LoVo (cell line): ENCODE results near the gene NLRC5.
"Not testable (repeated sequence)": the region's sequence is repeated elsewhere in the genome, so short reads cannot be mapped to it uniquely, and the experiment has no call there.

Experiments used
- DNase-seq: peaks from one replicate; pipeline ENCODE4 v3.0.0-alpha.2; 2016; ENCODE audit warnings: low spot score

The NLRC5 gene

DNA sequence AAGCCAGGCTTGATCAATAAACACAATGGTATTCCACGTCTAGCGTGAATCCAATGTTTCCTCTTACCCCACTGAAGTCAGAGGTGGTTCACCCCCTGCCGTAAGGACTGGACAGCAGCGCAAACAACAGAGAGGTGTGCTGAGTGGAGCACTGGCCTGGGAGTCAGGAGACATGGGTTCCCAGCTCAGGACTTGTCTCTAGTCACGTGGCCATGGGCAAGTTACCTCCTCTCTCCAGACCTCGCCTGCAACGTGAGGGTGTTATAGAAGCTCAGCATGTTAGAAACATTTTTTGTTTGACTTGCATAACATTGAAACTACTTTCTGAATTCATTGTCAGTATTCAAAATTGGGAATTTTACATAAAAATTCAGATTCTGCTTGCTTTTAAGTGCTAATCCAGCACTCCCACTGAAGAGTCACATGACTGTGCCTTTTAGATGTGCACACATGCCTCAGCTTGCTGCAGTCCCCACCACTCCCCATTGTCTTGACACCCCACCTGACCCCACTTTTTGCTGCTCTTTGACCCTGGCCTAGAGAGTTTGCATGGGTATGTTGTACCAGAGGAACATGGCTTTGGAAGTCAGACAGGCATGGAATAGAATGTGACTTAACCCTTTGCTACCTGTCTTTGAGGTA is 94.2 kb downstream of the NLRC5 start:
- DNase-seq = no peak

DNA sequence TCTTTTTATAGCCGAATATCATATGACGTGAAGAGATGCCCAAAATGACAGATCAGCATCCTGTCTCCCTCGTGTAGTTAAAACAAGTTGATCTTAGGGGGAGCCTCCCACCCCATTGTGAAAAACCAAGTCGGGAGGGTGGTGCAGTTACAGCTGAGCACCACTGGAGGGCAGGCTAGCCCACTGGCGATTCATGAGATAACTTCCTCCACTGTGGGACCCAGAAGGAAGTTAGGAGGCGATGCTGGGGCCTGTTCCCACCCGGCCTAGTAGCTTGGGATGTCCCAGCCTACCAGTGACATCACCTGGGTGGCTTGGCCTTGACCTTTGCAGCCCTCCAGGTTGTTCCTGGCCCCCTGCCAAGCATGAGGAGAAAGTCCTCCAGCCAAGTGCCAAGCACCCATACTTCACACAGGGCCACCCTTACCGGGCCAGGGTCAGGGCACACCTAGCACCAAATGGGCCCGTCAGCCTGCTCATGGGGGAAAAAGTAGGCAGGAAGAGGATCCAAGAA is 95.0 kb downstream of the NLRC5 start:
- peak; percentile 58 for DNase-seq

DNA sequence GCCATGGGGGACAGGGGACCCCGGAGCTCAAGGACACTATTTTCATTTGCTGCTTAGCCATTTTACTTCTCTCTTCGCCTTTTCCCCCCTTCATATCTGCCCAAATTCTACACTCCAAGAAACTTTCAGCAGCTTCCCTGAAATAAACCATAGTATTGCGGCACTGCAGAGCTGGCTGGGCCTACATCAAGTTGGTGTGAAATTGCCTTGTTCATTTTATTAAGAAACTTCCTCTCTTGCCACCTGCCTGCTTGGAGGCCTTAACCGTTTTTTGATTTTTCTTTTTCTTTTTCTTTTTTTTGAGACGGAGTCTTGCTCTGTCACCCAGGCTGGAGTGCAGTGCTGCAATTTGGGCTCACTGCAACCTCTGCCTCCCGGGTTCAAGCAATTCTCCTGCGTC is 95.6 kb downstream of the NLRC5 start:
- no peak for DNase-seq

GRCh38 chr16:57087003-57087402 is 97.6 kb downstream of the NLRC5 start:
- DNase-seq = no peak

DNA sequence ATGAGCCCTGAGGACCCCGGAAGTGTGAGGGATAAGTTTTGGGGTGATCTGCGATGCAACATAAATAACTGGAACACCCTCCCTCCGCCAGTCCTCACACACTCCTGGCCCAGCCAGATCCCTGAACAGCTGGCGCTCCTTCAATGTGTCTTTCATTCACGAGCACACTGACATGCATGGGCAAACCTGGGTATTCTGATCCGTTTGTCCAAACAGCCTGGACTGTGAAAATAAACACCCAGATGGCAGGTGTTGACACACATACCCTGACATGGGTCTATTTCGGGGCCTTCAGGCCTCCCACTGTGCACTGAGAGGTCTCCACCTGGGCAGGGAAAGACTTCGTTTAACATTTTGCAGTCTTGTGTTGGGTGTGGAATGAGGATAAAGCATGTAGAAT is 100.0 kb downstream of the NLRC5 start:
- DNase-seq = no peak

- no peak for DNase-seq
These were observed 102.0 kb downstream of the NLRC5 start for GRCh38 chr16:57091200-57091974.

- DNase-seq = peak; percentile 68
These were observed 102.8 kb downstream of the NLRC5 start, which contains the start of gene CPNE2 for GRCh38 chr16:57091975-57092785. TSS of gene CPNE2 (plus strand) at chr16:57092583. CDS start at chr16:57110743, 18,160 bp downstream.

- DNase-seq = peak; percentile 18
These were observed 103.5 kb downstream of the NLRC5 start for GRCh38 chr16:57092786-57093411.

DNA sequence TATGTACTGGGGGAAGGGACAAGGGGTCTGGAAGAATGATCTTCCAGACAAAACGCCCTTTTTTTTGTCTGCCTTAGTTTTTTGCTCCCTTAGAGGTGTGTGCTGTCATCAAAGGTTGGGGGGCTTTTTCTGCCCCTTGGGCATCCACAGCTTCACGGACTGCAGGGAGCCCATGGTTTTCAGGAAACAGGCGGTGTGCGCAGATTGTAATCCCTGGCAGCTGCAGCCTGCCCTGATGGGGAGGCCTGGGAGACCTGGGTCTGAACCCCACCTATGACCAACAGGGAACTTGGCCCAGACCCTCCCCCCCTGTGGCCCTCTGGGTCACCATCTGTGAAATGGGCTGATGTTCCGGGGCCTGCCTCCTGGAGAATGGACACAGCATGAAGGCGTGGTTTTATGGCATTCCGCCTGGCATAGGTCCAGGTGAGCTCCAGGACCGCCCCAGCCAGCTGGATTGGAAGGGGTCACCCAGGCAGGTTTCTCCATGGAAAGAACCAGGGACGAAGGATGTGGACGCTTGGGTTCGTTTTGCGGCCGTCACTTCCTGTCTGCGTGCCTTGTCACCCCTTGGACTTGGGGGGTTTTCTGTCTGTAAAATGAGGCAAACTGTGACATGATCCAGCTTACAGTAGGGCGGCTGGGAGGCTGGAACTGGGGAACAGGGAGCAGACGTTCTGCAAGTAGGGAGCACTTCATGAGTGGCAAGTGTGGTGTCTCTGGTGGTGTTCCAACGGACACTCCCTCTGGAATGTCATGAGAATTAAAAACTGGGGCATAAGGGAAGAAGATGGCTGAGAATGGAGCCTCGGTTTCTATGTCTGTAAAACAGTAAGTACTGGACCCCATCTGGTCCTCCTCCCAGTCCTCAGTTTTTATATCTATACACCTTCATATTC is 104.6 kb downstream of the NLRC5 start:
- DNase-seq = peak; percentile 31

GRCh38 chr16:57094911-57095310 is 105.6 kb downstream of the NLRC5 start:
- DNase-seq = no peak

DNA sequence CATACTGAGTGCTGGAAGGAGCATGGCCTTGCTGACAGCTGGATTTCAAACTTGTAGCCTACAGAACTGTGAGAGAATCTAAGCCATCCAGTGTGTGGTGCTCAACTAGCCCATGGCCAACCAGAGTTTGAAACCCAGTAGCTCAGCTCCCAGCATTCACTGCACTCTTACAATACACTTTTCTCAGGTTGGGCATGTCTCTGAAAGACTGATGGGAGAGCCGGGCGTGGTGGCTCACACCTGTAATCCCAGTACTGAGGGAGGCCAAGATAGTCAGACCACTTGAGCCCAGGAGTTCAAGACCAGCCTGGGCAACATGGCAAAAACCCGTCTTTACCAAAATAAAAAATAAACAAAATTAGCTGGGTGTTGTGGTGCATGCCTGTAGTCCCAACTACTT is 106.8 kb downstream of the NLRC5 start:
- no peak for DNase-seq

DNA sequence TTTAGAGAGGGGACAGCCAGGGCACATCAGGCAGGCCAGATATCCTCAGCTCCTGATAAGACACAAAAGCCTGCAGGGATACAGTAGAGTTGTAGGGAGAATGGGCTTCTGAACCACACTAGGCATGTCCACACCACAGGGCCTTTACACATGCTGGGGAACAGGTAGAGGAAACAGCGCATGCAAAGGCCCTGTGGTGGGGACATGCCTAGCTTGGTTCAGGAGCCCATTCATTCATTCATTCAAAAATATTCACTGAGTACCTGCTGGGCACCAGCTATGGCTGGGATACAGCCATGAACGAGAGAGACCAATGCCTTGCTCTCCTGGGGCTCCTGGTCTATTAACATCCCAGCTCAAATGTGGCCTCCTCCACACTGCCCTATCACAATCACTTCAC is 107.4 kb downstream of the NLRC5 start:
- DNase-seq = no peak

DNA sequence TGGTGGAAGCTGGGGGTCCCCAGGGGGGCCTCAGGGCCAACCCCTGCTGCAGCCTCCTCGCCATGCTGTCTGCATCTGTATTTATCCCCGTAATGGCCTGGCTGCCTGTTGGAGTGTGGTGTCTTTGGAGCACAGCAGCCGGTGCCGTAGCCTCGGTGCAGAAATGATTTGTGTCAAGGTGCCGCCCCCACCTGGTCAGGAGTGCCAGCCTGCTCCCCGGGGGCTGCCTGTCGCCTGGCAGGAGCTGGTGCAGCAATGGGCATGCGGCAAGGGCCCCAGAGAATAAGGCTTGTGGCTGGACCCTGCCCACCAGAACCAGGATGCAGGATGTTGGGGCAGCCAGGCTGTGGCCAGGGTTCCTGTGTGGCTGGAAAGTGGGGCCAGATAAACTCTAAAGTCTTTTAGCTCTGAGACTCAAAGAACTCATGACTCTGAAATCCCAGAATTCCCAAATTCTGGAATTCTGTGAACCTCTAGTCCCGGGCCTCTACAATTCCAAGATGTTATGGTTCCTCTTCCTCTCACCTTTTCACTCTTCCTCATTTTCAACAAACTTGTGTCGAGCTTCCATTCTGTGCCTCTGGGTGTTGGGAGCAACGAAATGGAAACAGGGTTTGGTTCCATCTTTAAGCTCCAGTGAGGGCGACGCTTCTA is 109.0 kb downstream of the NLRC5 start:
- no peak for DNase-seq

GRCh38 chr16:57099965-57100364 is 110.6 kb downstream of the NLRC5 start:
- DNase-seq = not testable (repeated sequence)

GRCh38 chr16:57100445-57100844 is 111.1 kb downstream of the NLRC5 start:
- DNase-seq = no peak

DNA sequence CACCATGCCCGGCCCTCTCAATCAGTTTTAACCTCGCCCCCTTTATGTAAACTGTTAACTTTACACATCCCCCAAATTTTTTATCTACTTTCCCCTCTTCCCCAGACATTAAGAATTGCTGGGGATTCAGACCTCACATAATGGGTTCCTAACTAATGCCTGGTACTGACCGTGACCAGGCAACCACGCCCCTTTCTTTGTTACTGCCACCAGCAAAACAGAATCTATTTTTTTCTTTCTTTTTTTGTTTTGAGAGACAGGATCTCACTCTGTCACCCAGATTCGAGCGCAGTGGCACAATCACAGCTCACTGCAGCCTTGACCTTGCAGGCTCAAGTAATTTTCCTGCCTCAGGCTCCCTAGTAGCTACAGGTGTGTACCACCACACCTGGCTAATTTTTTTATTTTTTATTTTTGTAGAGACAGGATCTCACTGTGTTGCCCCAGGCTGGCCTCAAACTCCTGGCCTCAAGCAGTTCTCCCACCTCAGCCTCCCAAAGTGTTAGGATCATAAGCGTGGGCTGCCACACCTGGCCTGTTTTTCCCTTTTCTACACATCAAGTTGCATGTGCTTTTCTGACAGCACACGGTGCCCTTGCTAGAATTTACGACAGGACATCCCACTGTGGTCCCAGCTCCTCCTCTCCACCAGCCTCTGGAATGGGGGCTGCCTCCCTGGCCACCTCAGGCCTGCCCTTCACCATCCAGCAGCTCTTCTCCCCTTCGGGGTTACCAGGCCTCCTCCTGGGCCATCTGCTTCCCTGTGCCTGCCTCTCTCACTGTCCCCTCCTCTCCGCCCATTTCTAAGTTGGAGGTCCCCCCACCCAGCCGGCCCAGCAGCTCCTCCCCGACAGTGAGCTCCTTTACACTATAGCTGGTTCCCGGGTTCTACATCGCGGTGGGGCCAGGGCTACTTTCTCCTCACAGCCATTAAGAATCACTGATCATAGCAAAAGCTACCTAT is 113.8 kb downstream of the NLRC5 start:
- DNase-seq = no peak

- no peak for DNase-seq
These were observed 115.3 kb downstream of the NLRC5 start for GRCh38 chr16:57104706-57105105.

DNA sequence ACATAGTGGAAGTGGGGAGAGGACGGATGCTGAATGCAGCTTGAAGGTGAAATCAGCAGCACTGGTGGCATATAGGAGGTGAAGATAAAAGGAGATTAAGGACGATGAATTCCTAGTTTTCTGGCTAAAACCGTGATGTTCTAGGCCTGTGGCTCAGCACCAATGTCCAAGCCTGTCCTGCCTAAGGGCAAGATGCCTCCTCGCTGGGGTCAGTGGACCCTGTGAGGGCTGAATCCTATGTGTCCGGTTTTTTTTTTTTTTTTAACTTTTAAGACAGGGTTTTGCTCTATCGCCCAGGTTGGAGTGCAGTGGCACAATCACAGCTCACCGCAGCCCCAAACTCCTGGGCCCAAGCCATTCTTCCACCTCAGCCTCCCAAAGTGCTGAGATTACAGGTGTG is 115.8 kb downstream of the NLRC5 start:
- DNase-seq = no peak

- no peak for DNase-seq
These were observed 117.4 kb downstream of the NLRC5 start for GRCh38 chr16:57106767-57107166.
